T-helper 1 cell treated with Interleukin-12 subunit alpha and Interleukin-12 subunit beta and Interleukin-4 antibody, amounts not matched to agents 30 μg/mL and 1 μg/mL, for 36 hours (primary cell): Measurements from ENCODE around the gene PILRA.
"Not testable (repeated sequence)": the region's sequence is repeated elsewhere in the genome, so short reads cannot be mapped to it uniquely, and the experiment has no call there.

Source experiments
- H3K27ac Mint-ChIP-seq: one replicate; pipeline ENCODE4 v1.8.0; 2021; ENCODE audit warnings: mild to moderate bottlenecking, mixed read lengths
- H3K27me3 Mint-ChIP-seq: one replicate; pipeline ENCODE4 v1.8.0; 2021; ENCODE audit warnings: low read depth, mixed read lengths
- H3K36me3 Mint-ChIP-seq: one replicate; pipeline ENCODE4 v1.8.0; 2021; ENCODE audit warnings: low read depth, mixed read lengths
- H3K4me1 Mint-ChIP-seq: one replicate; pipeline ENCODE4 v1.8.0; 2021; ENCODE audit warnings: low read depth, mixed read lengths
- H3K4me3 Mint-ChIP-seq: one replicate; pipeline ENCODE4 v1.8.0; 2021; ENCODE audit warnings: mild to moderate bottlenecking, moderate library complexity, mixed read lengths
- H3K9me3 Mint-ChIP-seq: one replicate; pipeline ENCODE4 v1.8.0; 2021; ENCODE audit warnings: mixed read lengths

PILRA gene

GRCh38 chr7:100373261-100373831 is at the start of gene PILRA:
PILRA (plus strand) TSS chr7:100373487; CDS start chr7:100373657, 170 bp downstream.
- H3K4me1 Mint-ChIP-seq, result peaks cover 13% of the 10 kb centered on the region

DNA sequence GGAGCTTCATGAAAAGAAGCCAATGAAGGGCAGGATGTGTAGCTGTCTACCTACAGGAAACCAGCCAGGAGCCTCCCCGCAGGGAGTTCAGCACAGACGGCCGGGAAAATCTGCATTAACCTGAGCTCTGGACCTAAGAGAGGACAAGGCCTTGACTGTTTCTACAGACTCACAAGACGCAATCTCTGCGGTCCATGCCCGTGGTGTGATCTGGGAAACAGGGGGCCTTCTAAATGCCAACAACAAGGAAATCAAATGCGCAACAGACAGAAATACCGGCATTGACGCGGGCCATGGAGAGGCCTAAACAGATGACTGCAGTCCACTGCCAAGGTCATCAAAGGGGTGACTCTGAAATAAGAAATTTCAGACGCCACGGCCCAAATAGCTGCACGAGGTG is 49.1 kb upstream of the PILRA start:
- not testable (repeated sequence) for H3K27ac Mint-ChIP-seq, H3K9me3 Mint-ChIP-seq, H3K4me3 Mint-ChIP-seq, H3K27me3 Mint-ChIP-seq, H3K4me1 Mint-ChIP-seq
- H3K36me3 Mint-ChIP-seq, result peaks cover 16% of the 10 kb centered on the region

More at GRCh38 chr7:100373261-100373831, at the start of gene PILRA:
- Mint-ChIP-seq H3K9me3 (no peaks in the 10 kb centered on the region), H3K27me3 (no peaks in the 10 kb centered on the region), H3K36me3 (peaks cover 10% of the 10 kb centered on the region), H3K27ac (peak within 1 kb of the TSS; percentile 45), H3K4me3 (no peak within 1 kb of the TSS)

DNA sequence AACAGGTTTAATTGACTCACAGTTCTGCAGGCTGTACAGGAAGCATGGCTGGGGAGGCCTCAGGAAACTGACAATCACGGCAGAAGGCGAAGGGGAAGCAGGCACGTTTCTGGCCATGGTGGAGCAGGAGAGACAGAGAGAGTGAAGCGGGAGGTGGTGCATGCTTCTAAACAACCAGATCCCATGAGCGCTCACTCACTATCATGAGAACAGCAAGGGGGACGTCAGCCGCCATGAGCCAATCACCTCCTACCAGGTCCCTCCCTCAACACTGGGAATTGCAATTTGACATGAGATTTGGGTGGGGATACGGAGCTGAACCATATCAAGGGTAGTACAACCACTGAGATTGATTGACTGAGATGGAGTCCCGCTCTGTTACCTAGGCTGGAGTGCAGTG is 47.6 kb upstream of the PILRA start:
- peaks cover 16% of the 10 kb centered on the region for H3K36me3 Mint-ChIP-seq
- H3K27ac Mint-ChIP-seq, H3K4me3 Mint-ChIP-seq: not testable (repeated sequence)

DNA sequence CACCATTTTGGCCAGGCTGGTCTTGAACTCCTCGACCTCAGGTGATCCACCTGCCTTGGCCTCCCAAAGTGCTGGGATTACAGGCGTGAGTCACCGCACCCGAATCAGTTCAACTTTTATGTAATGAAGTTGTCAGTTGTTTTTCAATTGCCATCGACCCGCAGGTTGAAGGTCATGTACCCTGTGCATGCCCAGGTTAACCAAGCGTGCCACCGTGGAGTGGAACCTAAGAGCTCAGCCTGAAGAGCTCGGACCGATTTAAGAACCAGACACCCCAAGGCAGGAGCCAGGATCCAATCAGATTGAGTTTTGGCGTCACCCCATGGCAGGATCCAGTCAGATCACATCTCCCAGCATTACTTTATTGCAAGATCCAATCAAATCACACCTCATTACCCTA is 46.4 kb upstream of the PILRA start:
- not testable (repeated sequence) for H3K9me3 Mint-ChIP-seq, H3K27ac Mint-ChIP-seq, H3K27me3 Mint-ChIP-seq, H3K4me3 Mint-ChIP-seq, H3K4me1 Mint-ChIP-seq
- peaks cover 16% of the 10 kb centered on the region for H3K36me3 Mint-ChIP-seq

More for the DNA sequence above, 47.6 kb upstream of the PILRA start:
- not testable (repeated sequence) for H3K4me1 Mint-ChIP-seq, H3K9me3 Mint-ChIP-seq, H3K27me3 Mint-ChIP-seq

GRCh38 chr7:100335566-100336466 is 37.5 kb upstream of the PILRA start:
- Mint-ChIP-seq H3K27ac (peak overlapping the region; percentile 98), H3K36me3 (peaks cover 19% of the 10 kb centered on the region), H3K4me3 (peak overlapping the region; percentile 95), H3K4me1 (peaks cover 20% of the 10 kb centered on the region)
- not testable (repeated sequence) for H3K9me3 Mint-ChIP-seq, H3K27me3 Mint-ChIP-seq

DNA sequence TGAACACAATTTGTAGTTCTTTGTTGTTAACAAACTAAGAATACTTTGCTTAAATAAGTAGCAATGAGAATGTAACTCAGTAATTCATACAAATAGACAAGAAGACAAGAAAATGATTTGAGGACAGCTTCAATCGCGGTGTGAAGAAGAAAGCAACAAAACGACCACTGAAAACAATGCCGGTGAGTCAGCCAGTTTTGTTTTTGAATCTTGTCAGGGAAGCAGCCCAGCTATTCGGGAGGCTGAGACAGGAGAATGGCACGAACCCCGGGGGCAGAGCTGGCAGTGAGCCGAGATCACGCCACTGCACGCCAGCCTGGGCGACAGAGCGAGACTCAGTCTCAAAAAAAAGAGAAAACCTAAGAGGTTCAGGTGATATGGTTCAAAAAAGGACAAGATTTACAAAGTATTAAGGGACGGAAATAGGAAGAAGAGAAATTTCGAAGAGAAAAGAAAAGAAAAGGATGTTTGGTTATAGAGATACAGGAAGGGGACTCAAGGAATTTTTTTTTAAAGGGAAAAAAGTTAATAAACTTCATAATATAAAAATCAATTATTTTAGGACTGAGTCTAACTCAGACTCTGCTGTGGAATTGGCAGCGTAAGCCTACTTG is 35.1 kb upstream of the PILRA start:
- H3K9me3 Mint-ChIP-seq, H3K27me3 Mint-ChIP-seq, H3K4me3 Mint-ChIP-seq, H3K27ac Mint-ChIP-seq: not testable (repeated sequence)
- Mint-ChIP-seq H3K36me3 (peaks cover 28% of the 10 kb centered on the region), H3K4me1 (peaks cover 24% of the 10 kb centered on the region)

DNA sequence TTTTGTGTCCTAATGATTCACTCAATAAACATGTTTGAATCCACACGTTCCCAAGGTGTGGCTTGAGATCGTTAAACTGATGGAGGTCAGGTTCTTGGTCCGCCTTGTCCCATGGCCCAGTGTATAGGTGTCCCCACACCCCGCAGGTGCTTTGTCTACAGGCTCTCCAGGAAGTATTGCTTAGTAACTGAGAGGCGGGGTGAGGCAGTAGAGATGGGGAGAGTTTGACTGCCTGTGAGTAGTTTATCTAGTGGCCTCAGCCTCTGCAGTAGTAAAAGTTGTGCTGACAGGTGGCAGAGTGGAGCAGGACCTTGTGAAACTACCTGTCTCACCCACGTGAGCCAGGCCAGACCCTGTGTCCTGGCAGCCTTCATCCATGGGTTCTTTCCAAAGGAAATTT is 32.0 kb upstream of the PILRA start:
- not testable (repeated sequence) for H3K27me3 Mint-ChIP-seq, H3K4me3 Mint-ChIP-seq, H3K27ac Mint-ChIP-seq, H3K9me3 Mint-ChIP-seq
- Mint-ChIP-seq H3K4me1 (peaks cover 37% of the 10 kb centered on the region), H3K36me3 (peaks cover 30% of the 10 kb centered on the region)

GRCh38 chr7:100342765-100343164 is 30.5 kb upstream of the PILRA start:
- Mint-ChIP-seq H3K36me3 (peaks cover 37% of the 10 kb centered on the region), H3K4me1 (peaks cover 33% of the 10 kb centered on the region), H3K9me3 (no peaks in the 10 kb centered on the region), H3K27ac (no peak overlapping the region), H3K4me3 (no peak overlapping the region), H3K27me3 (no peaks in the 10 kb centered on the region)

DNA sequence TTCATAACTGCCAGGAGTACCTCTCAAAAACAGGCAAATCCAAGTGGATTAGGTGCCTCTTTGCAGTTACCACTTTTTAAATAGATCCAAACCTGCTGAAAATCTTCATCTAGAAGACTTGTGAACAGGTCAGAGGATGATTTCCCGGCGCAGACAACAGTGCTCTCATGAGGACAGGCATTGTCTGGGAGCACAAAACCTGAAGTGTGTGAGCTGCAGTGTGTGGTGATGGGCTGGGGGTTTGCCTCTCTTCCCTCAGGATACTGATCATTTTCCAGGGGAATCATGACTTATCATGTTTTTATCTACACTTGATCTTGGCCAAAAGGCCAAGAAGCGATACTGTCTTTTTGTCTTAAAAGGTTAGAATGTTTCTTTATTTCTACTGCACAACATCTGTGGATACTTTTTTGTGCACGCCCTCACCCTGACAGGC is 29.1 kb upstream of the PILRA start:
- H3K4me3 Mint-ChIP-seq, H3K9me3 Mint-ChIP-seq: not testable (repeated sequence)
- peaks cover 36% of the 10 kb centered on the region for H3K36me3 Mint-ChIP-seq

DNA sequence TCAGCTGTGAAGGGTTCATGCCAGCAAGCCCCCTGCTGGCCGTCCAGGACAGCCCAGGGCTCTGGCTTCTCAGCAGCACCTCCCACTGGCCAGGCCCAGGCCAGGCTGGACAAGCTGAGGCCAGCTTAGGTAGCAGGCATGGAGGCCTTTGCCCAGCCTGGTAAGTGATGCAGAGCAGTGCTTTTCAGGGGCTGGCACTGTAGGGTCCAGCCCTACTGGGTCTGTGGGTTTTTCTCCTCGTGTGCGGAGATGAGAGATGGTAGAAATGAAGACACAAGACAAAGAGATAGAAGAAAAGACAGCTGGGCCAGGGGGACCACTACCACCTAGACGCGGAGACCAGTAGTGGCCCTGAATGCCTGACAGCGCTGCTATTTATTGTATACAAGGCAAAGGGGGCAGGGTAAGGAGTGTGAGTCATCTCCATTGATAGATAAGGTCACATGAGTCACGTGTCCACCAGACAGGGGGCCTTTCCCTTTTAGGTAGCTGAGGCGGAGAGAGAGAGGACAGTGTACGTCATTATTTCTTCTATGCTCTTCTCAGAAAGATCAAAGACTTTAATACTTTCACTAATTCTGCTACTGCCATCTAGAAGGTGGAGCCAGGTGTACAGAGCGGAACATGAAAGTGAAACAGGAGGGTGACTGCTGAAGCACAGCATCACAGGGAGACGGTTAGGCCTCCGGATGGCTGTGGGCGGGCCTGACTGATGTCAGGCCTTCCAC is 28.6 kb upstream of the PILRA start:
- peaks cover 38% of the 10 kb centered on the region for H3K36me3 Mint-ChIP-seq
- H3K27ac Mint-ChIP-seq, result peak overlapping the region; percentile 92
- not testable (repeated sequence) for H3K9me3 Mint-ChIP-seq, H3K27me3 Mint-ChIP-seq
- H3K4me3 Mint-ChIP-seq, result peak overlapping the region; percentile 79
- peaks cover 26% of the 10 kb centered on the region for H3K4me1 Mint-ChIP-seq

More for the DNA sequence above, 29.1 kb upstream of the PILRA start:
- peak overlapping the region; percentile 92 for H3K27ac Mint-ChIP-seq
- not testable (repeated sequence) for H3K27me3 Mint-ChIP-seq
- H3K4me1 Mint-ChIP-seq, result peaks cover 27% of the 10 kb centered on the region

DNA sequence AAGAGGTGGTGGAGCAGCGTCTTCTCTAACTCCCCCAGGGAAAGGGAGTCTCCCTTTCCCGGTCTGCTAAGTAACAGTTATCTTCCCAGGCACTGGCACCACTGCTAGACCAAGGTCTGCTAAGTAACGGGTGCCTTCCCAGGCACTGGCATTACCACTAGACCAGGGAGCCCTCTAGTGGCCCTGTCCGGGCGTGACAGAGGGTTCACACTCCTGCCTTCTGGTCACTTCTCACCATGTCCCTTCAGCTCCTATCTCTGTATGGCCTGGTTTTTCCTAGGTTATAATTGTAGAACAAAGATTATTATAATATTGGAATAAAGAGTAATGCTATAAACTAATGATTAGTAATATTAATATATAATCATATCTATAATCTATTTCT is 28.0 kb upstream of the PILRA start:
- Mint-ChIP-seq H3K4me3 (peak overlapping the region; percentile 79), H3K36me3 (peaks cover 41% of the 10 kb centered on the region), H3K4me1 (peaks cover 27% of the 10 kb centered on the region), H3K27ac (peak overlapping the region; percentile 92)
- not testable (repeated sequence) for H3K27me3 Mint-ChIP-seq, H3K9me3 Mint-ChIP-seq

DNA sequence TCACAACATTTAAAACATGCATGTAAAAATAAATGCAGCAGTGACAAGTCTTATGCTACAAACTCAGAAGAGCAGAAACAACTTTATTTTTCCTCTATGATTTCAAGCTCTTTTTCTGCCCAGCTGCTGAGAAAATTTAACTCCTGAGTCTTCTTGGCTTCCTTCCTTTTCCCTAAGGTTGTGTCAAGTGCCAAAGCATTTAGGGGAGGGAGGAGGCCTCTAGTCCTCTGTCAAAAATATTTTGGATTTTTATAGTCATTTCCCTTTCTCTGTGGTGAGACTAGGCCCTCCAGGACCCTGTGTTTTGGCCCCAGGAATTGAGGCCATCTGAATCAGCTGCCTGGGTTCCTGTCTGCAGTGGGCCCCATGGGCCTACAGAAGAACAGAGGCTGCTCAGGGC is 26.4 kb upstream of the PILRA start:
- Mint-ChIP-seq H3K27ac (no peak overlapping the region), H3K36me3 (peaks cover 44% of the 10 kb centered on the region), H3K4me3 (no peak overlapping the region), H3K4me1 (peaks cover 31% of the 10 kb centered on the region), H3K27me3 (no peaks in the 10 kb centered on the region), H3K9me3 (no peaks in the 10 kb centered on the region)

- Mint-ChIP-seq H3K4me1 (peaks cover 34% of the 10 kb centered on the region), H3K27me3 (no peaks in the 10 kb centered on the region), H3K4me3 (no peak overlapping the region), H3K36me3 (peaks cover 45% of the 10 kb centered on the region), H3K9me3 (no peaks in the 10 kb centered on the region), H3K27ac (no peak overlapping the region)
Measured at GRCh38 chr7:100348805-100349204, 24.5 kb upstream of the PILRA start.

DNA sequence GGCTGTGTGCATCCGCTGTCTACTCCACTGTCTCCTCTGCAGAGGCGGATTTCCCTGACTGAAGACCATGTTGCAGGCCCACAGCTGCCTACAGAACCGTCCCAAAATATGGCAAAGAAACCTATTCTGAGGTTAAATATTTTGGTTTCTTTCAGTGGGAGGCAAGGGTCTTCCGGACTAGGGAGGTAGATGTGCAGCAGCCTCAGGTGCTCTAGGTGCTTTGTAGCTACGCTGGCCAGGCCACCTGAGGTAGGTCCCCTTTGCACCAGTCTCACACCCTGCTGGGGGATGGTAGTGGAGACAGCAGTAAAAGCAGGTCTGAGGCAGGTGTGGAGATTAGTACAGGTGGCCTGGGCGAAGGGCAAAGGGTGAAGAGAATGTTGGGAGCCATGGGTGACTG is 23.5 kb upstream of the PILRA start:
- Mint-ChIP-seq H3K36me3 (peaks cover 44% of the 10 kb centered on the region), H3K4me3 (no peak overlapping the region), H3K4me1 (peaks cover 26% of the 10 kb centered on the region), H3K27ac (peak overlapping the region; percentile 47), H3K9me3 (no peaks in the 10 kb centered on the region), H3K27me3 (no peaks in the 10 kb centered on the region)
